Stimulated activated CD8-positive, alpha-beta memory T cell treated with anti-CD3 and anti-CD28 coated beads, Interleukin-15, amount 100 ng/mL, for 4 hours (primary cell): Measurements from ENCODE around the gene SEMA3C.

Experiments used
- DNase-seq, 2 donors: peaks; one replicate each; pipeline ENCODE4 v3.0.0-alpha.2; 2020; ENCODE audit warnings: low read depth in 2 of 2

Gene SEMA3C

DNA sequence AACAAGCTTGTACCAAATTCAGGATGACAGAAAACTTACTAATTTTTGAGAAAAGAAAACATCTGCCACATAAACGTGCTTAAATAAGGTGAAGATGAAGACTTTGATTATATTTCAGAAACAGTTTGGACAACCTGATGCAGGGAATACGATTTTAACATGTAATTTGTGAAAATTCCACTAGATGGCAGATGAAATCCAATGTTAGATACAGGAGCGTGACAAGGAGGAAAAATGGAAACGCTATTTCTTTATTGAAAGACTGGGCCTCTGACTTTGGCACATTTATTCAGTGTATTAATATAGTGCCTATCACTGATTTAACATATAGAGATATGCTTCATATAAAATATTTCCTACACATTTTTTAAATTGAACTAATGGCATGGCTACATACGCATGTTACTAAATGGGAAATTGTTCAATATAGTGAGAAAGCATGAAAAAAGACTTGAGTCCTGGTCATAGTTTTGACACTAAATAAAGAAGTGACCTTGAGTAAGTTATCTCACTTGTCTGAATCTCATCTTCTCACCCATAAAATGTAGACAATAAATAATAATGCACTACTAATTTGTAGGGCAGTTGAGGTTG lies 219.7 kb downstream of the SEMA3C start:
- no peak for DNase-seq
